Liver (tissue), 9 donors: ENCODE measurements around the gene NEK2. TPM values are rescaled to one million over a fixed set of nuclear protein-coding genes. Genes with fewer than 3 reads are reported as not detected.

Experiments used
- DNase-seq: peaks from one replicate; pipeline ENCODE4 v3.0.0-alpha.2; 2017; ENCODE audit warnings: low spot score
- H3K27ac ChIP-seq, 2 donors: one replicate each; pipeline ENCODE4 v1.7.0; 2013; ENCODE audit warnings: inconsistent platforms in 2 of 2, low read length in 2 of 2, control low read depth in 1 of 2, low read depth in 1 of 2, mild to moderate bottlenecking in 1 of 2
- H3K27me3 ChIP-seq, 4 donors: one replicate each; pipeline versions ENCODE4 v1.6.1 to v1.7.0; 2013; ENCODE audit warnings: low read length in 3 of 4, inconsistent platforms in 1 of 4, mild to moderate bottlenecking in 1 of 4, moderate library complexity in 1 of 4; ENCODE audit not compliant: control insufficient read depth in 4 of 4, insufficient read depth in 4 of 4
- H3K36me3 ChIP-seq, 4 donors: one replicate each; pipeline versions ENCODE4 v1.6.1 to v1.7.0; 2013; ENCODE audit warnings: low read length in 3 of 4, mild to moderate bottlenecking in 3 of 4, low read depth in 1 of 4, moderate library complexity in 1 of 4; ENCODE audit not compliant: control insufficient read depth in 4 of 4, insufficient read depth in 3 of 4
- H3K4me1 ChIP-seq, 4 donors: one replicate each; pipeline versions ENCODE4 v1.6.1 to v1.7.0; 2013; ENCODE audit warnings: low read length in 3 of 4, mild to moderate bottlenecking in 3 of 4, moderate library complexity in 1 of 4; ENCODE audit not compliant: control insufficient read depth in 4 of 4, insufficient read depth in 4 of 4
- H3K4me3 ChIP-seq, 3 donors: one replicate each; pipeline versions ENCODE4 v1.6.1 to v1.7.0; 2013; ENCODE audit warnings: low read length in 3 of 3, control low read depth in 1 of 3, low read depth in 1 of 3, mild to moderate bottlenecking in 1 of 3
- H3K9ac ChIP-seq, 2 donors: one replicate each; pipeline ENCODE4 v1.7.0; 2013; ENCODE audit warnings: low read length in 2 of 2, mild to moderate bottlenecking in 2 of 2, moderate library complexity in 2 of 2, control low read depth in 1 of 2, low read depth in 1 of 2
- H3K9me3 ChIP-seq, 4 donors: one replicate each; pipeline versions ENCODE4 v1.6.1 to v1.7.0; 2013; ENCODE audit warnings: low read length in 3 of 4; ENCODE audit not compliant: control insufficient read depth in 4 of 4
- ATF3 ChIP-seq: IDR thresholded peaks from 2 replicates; pipeline ENCODE4 v1.6.1; 2016; ENCODE audit warnings: antibody characterized with exemption
- CTCF ChIP-seq: fragments of 150-350 bp; IDR thresholded peaks from 2 replicates; pipeline ENCODE4 v1.5.1; 2017; ENCODE audit warnings: improper control_type of control experiment, low read depth, low read length; ENCODE audit not compliant: missing input control
- EGR1 ChIP-seq, 2 donors: IDR thresholded peaks; 2 replicates each; pipeline ENCODE4 v1.6.1; 2016 to 2018; ENCODE audit warnings: antibody characterized with exemption in 2 of 2, low read depth in 2 of 2
- FOXA1 ChIP-seq: IDR thresholded peaks from 2 replicates; pipeline ENCODE4 v1.6.1; 2016; ENCODE audit warnings: antibody characterized with exemption
- FOXA2 ChIP-seq: IDR thresholded peaks from 2 replicates; pipeline ENCODE4 v1.6.1; 2016; ENCODE audit warnings: antibody characterized with exemption
- GABPA ChIP-seq, 2 donors: IDR thresholded peaks in 1 of 2; conservative IDR thresholded peaks in 1 of 2; 2 replicates each; pipeline ENCODE4 v1.6.1; 2016; ENCODE audit warnings: antibody characterized with exemption in 2 of 2, mild to moderate bottlenecking in 1 of 2, moderate library complexity in 1 of 2
- HNF4A ChIP-seq, 2 donors: conservative IDR thresholded peaks; 2 replicates each; pipeline ENCODE4 v1.6.1; 2016; ENCODE audit warnings: antibody characterized with exemption in 2 of 2, mild to moderate bottlenecking in 2 of 2
- HNF4G ChIP-seq: IDR thresholded peaks from 2 replicates; pipeline ENCODE4 v1.6.1; 2016; ENCODE audit warnings: antibody characterized with exemption
- JUND ChIP-seq, 2 donors: IDR thresholded peaks; 2 replicates each; pipeline ENCODE4 v1.6.1; 2016; ENCODE audit warnings: antibody characterized with exemption in 2 of 2
- MAX ChIP-seq: IDR thresholded peaks from 2 replicates; pipeline ENCODE4 v1.6.1; 2016; ENCODE audit warnings: antibody characterized with exemption
- NR2F2 ChIP-seq: IDR thresholded peaks from 2 replicates; pipeline ENCODE4 v1.6.1; 2016; ENCODE audit warnings: antibody characterized with exemption
- RAD21 ChIP-seq, 2 donors: IDR thresholded peaks; 2 replicates each; pipeline ENCODE4 v1.6.1; 2016; ENCODE audit warnings: antibody characterized with exemption in 2 of 2, mild to moderate bottlenecking in 2 of 2
- REST ChIP-seq: IDR thresholded peaks from 2 replicates; pipeline ENCODE4 v1.6.1; 2016; ENCODE audit warnings: antibody characterized with exemption, mild to moderate bottlenecking
- RXRA ChIP-seq, 2 donors: IDR thresholded peaks; 2 replicates each; pipeline ENCODE4 v1.6.1; 2017 to 2018; ENCODE audit warnings: antibody characterized with exemption in 2 of 2, mild to moderate bottlenecking in 1 of 2
- SP1 ChIP-seq: IDR thresholded peaks from 2 replicates; pipeline ENCODE4 v1.6.1; 2018; ENCODE audit warnings: antibody characterized with exemption, mild to moderate bottlenecking
- TAF1 ChIP-seq: conservative IDR thresholded peaks from 2 replicates; pipeline ENCODE4 v1.6.1; 2016; ENCODE audit warnings: antibody characterized with exemption, mild to moderate bottlenecking
- YY1 ChIP-seq: IDR thresholded peaks from 2 replicates; pipeline ENCODE4 v1.6.1; 2016; ENCODE audit warnings: antibody characterized with exemption, mild to moderate bottlenecking
- ZBTB33 ChIP-seq: IDR thresholded peaks from 2 replicates; pipeline ENCODE4 v1.6.1; 2016; ENCODE audit warnings: antibody characterized with exemption
- WGBS: extraction: QIAGEN DNeasy Blood & Tissue Kit; methylation state at CpG from one replicate; pipeline ENCODE4 v1.1.7; 2013; 5-methylcytosine and 5-hydroxymethylcytosine counted together
- polyA plus RNA-seq, 2 donors: library from polyadenylated mRNA; stranded (reverse) in 1 of 2; unstranded in 1 of 2; fragments of 200-250 nt in 1 of 2; fragments of >200 nt in 1 of 2; fragmentation: Nextera tagmentation in 1 of 2; extraction: Ambion mirVana in 1 of 2; gene quantifications; one replicate each; pipeline versions ENCODE4 v1.2.1 to v1.2.3, GENCODE V29; 2013 to 2015
- total RNA-seq, 2 donors: library from RNA; depleted of rRNA; stranded (reverse); fragments of >200 nt; gene quantifications; one replicate each; pipeline ENCODE4 v1.2.3, GENCODE V29; 2014
- donor health status: healthy.
- donor health status: healthy.
- donor health status: healthy.
- donor health status: healthy.
- donor health status: healthy.

NEK2 gene
- total and polyA plus RNA-seq, 4 donors, result 0.29 to 25.7 (median 1.3) TPM; not detected in 1

- no peak for TF ChIP-seq FOXA2
- TF ChIP-seq HNF4A (conservative IDR thresholded peaks at IDR 0.05), result peak in 1 of 2 donors; percentile 3
- no peak for TF ChIP-seq SP1
- H3K9ac ChIP-seq, result no peak overlapping the region
- H3K36me3 ChIP-seq, result no peaks in the 10 kb centered on the region
- peak overlapping the region in 2 of 3 donors; percentile 60 to 64 for H3K4me3 ChIP-seq
- H3K27me3 ChIP-seq, result no peaks in the 10 kb centered on the region
- no peak for DNase-seq
- no peak overlapping the region for H3K27ac ChIP-seq
- no peaks in the 10 kb centered on the region for H3K9me3 ChIP-seq
- WGBS, result 42% methylated on average over 19 of the region's 19 CpGs
- H3K4me1 ChIP-seq, result peaks cover 3 to 21% (median 8%) of the 10 kb centered on the region in 4 donors
Measured at GRCh38 chr1:211676106-211676583, 724 bp upstream of the NEK2 start.

GRCh38 chr1:211667065-211667617 lies 8.3 kb downstream of the NEK2 start:
- Histone ChIP-seq H3K4me3 (no peak overlapping the region), H3K27ac (peak overlapping the region in 1 of 2 donors; percentile 5), H3K4me1 (peaks cover 3 to 8% (median 5%) of the 10 kb centered on the region in 4 donors), H3K36me3 (no peaks in the 10 kb centered on the region), H3K9me3 (no peaks in the 10 kb centered on the region), H3K9ac (peak overlapping the region in 1 of 2 donors; percentile 43), H3K27me3 (no peaks in the 10 kb centered on the region)
- 40% methylated on average over 2 of the region's 2 CpGs for WGBS
- no peak for DNase-seq
- TF ChIP-seq SP1 (no peak), HNF4G (no peak), ZBTB33 (no peak), NR2F2 (no peak), EGR1 (IDR thresholded peaks at IDR 0.05; ENCODE audit: low read depth in 2 of 2) (no peak), CTCF (no peak), RXRA (IDR thresholded peaks at IDR 0.05) (peak in 1 of 2 donors; percentile 24), ATF3 (no peak), FOXA1 (no peak), TAF1 (no peak), REST (no peak), HNF4A (conservative IDR thresholded peaks at IDR 0.05) (peak; percentile 13 to 30), FOXA2 (no peak), YY1 (no peak), RAD21 (IDR thresholded peaks at IDR 0.05) (no peak), GABPA (IDR thresholded peaks at IDR 0.05 in 1 of 2, conservative IDR thresholded peaks at IDR 0.05 in 1 of 2) (no peak), MAX (no peak), JUND (IDR thresholded peaks at IDR 0.05) (no peak)
